ENCODE measurements around the gene KLF11. TPM values are rescaled to one million over a fixed set of nuclear protein-coding genes. Genes with fewer than 3 reads are reported as not detected.

KLF11 gene
- total and polyA plus RNA-seq, 9 of the 15 experiments (the other 6 are each of a cell fraction or from before 2014, with no cell fraction given), result 2.1 to 13.4 (median 6.5) TPM

DNA sequence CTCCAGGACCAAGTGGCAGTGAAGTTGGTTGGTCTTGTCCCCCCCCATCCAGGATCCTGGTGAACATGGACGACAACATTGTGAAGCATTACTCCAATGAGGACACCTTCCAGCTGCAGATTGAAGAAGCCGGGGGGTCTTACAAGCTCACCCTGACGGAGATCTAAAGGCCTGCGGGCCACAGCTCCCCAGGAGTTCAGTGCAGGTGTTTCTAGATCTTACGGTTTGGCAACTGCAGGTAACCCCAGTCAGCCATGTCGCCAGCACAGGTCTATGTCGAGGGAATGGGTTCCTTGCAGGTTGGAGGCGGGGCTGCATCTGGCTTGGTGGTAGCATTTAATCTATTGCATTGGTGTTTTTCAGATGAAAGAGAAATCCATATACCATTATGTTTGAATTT, 42.8 kb upstream of the KLF11 start:
- no peaks in the 10 kb centered on the region for H3K79me2 ChIP-seq (ENCODE audit: control insufficient read depth, insufficient read depth, low read length)
- H3K9me3 ChIP-seq (replicated peaks; ENCODE audit: control insufficient read depth, insufficient read depth, low read depth, low read length), result no peaks in the 10 kb centered on the region
- no TSS peak for BruUV-seq (replicated peaks)
- no peaks in the 10 kb centered on the region for H4K20me1 ChIP-seq (replicated peaks; ENCODE audit: control insufficient read depth, insufficient read depth, low read length)
- 81% methylated on average over 8 of the region's 8 CpGs for WGBS (ENCODE audit: insufficient coverage, low coverage, missing lambda C conversion rate)
- FAIRE-seq (no peak), ATAC-seq (no peak), DNase-seq (ENCODE audit: extremely low read depth in 1 of 4, low spot score in 3 of 4) (no peak)
- no peaks in the 10 kb centered on the region for H3K36me3 ChIP-seq (ENCODE audit: control insufficient read depth, insufficient read depth, low read length)
- H3K4me3 ChIP-seq, result no peak overlapping the region
- in situ Hi-C loops (cut with MboI) (no loop called here), intact Hi-C loops (cut with micrococcal nuclease) (no loop called here)
- CTCF ChIA-PET (ENCODE audit: low intra/inter-chr PET ratio), result no interaction called here
- no peaks in the 10 kb centered on the region for H3K9me1 ChIP-seq (ENCODE audit: control insufficient read depth, insufficient read depth, low read length)
- H3K27me3 ChIP-seq (ENCODE audit: control insufficient read depth in 2 of 2, insufficient read depth in 2 of 2, low read length in 2 of 2), result no peaks in the 10 kb centered on the region
- no peak overlapping the region for H3K9ac ChIP-seq (ENCODE audit: insufficient read depth in 1 of 2, low read depth in 2 of 2, low read length in 2 of 2)
- POLR2A ChIA-PET, result interaction anchor here (0.7 kb wide), 1 partner anchor 34 kb away, joined by 3 read pairs; no protein-coding TSS in a partner anchor
- H3K4me1 ChIP-seq (replicated peaks in 1 of 2; ENCODE audit: control insufficient read depth in 2 of 2, insufficient read depth in 2 of 2, low read length in 2 of 2), result peaks cover 0 to 3% of the 10 kb centered on the region in 2 experiments; a peak in 1 of 5 replicates
- TF ChIP-seq, protein P1, sequence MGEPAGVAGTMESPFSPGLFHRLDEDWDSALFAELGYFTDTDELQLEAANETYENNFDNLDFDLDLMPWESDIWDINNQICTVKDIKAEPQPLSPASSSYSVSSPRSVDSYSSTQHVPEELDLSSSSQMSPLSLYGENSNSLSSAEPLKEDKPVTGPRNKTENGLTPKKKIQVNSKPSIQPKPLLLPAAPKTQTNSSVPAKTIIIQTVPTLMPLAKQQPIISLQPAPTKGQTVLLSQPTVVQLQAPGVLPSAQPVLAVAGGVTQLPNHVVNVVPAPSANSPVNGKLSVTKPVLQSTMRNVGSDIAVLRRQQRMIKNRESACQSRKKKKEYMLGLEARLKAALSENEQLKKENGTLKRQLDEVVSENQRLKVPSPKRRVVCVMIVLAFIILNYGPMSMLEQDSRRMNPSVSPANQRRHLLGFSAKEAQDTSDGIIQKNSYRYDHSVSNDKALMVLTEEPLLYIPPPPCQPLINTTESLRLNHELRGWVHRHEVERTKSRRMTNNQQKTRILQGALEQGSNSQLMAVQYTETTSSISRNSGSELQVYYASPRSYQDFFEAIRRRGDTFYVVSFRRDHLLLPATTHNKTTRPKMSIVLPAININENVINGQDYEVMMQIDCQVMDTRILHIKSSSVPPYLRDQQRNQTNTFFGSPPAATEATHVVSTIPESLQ (CRISPR knock-in tag; IDR thresholded peaks at IDR 0.05), result no peak
- TF ChIP-seq ZNF324 (CRISPR knock-in tag; IDR thresholded peaks at IDR 0.05) (no peak), MTA2 (IDR thresholded peaks at IDR 0.05; ENCODE audit: low read depth) (no peak), NFE2 (IDR thresholded peaks at IDR 0.05; ENCODE audit: low read depth) (no peak), ASH1L (IDR thresholded peaks at IDR 0.05; ENCODE audit: borderline replicate concordance, low read depth, partially characterized antibody) (no peak), PML (IDR thresholded peaks at IDR 0.05; ENCODE audit: low read length) (no peak), ILF3 (IDR thresholded peaks at IDR 0.05; ENCODE audit: borderline replicate concordance) (no peak), TRIM28 (IDR thresholded peaks at IDR 0.05) (no peak), ZNF830 (CRISPR knock-in tag; IDR thresholded peaks at IDR 0.05) (no peak), CBFA2T2 (conservative IDR thresholded peaks at IDR 0.05) (no peak)
- TF ChIP-seq, protein P2, sequence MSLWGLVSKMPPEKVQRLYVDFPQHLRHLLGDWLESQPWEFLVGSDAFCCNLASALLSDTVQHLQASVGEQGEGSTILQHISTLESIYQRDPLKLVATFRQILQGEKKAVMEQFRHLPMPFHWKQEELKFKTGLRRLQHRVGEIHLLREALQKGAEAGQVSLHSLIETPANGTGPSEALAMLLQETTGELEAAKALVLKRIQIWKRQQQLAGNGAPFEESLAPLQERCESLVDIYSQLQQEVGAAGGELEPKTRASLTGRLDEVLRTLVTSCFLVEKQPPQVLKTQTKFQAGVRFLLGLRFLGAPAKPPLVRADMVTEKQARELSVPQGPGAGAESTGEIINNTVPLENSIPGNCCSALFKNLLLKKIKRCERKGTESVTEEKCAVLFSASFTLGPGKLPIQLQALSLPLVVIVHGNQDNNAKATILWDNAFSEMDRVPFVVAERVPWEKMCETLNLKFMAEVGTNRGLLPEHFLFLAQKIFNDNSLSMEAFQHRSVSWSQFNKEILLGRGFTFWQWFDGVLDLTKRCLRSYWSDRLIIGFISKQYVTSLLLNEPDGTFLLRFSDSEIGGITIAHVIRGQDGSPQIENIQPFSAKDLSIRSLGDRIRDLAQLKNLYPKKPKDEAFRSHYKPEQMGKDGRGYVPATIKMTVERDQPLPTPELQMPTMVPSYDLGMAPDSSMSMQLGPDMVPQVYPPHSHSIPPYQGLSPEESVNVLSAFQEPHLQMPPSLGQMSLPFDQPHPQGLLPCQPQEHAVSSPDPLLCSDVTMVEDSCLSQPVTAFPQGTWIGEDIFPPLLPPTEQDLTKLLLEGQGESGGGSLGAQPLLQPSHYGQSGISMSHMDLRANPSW (CRISPR knock-in tag; IDR thresholded peaks at IDR 0.05), result no peak
- TF ChIP-seq, protein P3, sequence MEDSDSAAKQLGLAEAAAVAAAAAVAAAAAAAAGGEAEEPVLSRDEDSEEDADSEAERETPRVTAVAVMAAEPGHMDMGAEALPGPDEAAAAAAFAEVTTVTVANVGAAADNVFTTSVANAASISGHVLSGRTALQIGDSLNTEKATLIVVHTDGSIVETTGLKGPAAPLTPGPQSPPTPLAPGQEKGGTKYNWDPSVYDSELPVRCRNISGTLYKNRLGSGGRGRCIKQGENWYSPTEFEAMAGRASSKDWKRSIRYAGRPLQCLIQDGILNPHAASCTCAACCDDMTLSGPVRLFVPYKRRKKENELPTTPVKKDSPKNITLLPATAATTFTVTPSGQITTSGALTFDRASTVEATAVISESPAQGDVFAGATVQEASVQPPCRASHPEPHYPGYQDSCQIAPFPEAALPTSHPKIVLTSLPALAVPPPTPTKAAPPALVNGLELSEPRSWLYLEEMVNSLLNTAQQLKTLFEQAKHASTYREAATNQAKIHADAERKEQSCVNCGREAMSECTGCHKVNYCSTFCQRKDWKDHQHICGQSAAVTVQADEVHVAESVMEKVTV (CRISPR knock-in tag; IDR thresholded peaks at IDR 0.05), result no peak
- H3K27ac ChIP-seq (ENCODE audit: extremely low read depth, low read depth, low read length), result no peak overlapping the region
- H2AFZ ChIP-seq (ENCODE audit: low read depth, low read length), result no peak overlapping the region
- H3K4me2 ChIP-seq (ENCODE audit: insufficient read depth, low read length), result no peak overlapping the region
